C4-2B (cell line): Measurements from ENCODE around the gene CHURC1.

ENCODE experiments used
- CTCF ChIP-seq: fragments of 450-650 bp; conservative IDR thresholded peaks from 2 replicates; pipeline ENCODE4 v1.5.1; 2017; ENCODE audit warnings: mild to moderate bottlenecking
- ZFX ChIP-seq: fragments of 450-650 bp; IDR thresholded peaks from 2 replicates; pipeline ENCODE4 v1.6.1; 2017

GRCh38 chr14:64868379-64868778, 45.9 kb upstream of the CHURC1 start:
- TF ChIP-seq CTCF (no peak), ZFX (no peak)
